DMS 273 treated with DMSO at 0.1 percent for 48 hours (cell line): Measurements from ENCODE around the gene ZNF28.
"Not testable (repeated sequence)": the region's sequence is repeated elsewhere in the genome, so short reads cannot be mapped to it uniquely, and the experiment has no call there.

Experiments
- DNase-seq: peaks from one replicate; lab custom pipeline; 2025; lab: John Stamatoyannopoulos, UW

ZNF28 gene

DNA sequence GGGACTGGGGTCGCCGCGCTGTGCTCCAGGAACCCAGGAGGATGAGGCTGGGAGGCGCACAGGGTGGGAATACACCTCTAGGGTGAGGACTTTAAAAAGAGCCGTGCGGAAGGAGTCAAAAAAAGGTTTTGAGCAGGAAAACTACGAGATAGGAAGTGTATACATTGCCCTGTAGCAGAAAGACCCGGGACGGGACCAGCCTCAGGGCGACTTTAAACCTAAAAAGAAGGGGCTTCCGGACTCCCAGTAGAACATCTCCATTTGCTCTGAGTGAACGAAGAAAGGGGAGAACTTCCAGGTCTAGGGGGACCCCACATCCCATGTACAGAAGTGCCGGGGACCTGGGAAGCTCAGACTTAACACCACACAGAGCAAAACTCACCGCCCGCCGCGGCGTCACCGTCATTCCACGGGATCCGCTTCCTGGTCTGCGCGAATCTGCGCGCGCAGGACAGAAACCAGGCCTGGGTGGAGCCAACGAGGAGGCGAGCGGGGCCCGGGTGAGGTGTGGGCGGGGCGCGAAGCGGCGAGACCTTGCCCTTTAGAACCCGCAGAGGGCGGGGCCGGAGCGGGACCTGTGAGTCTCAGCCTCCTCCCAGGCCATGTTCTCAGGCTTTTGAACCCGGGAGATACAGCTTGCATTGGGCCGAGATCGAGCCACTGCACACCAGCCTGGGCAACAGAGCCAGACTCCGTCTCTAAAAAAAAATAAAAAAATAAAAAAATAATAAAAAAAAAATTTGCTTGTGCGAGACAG is at the start of gene ZNF28:
TSS of gene ZNF28 (minus strand) at position 430 of the 757 bp plus-strand sequence. CDS start 3,675 bp downstream, outside the sequence.
- DNase-seq = not testable (repeated sequence)

- DNase-seq = not testable (repeated sequence)
Measured at GRCh38 chr19:52868031-52868430, 46.6 kb upstream of the ZNF28 start.

- peak; percentile 42 for DNase-seq
Measured at GRCh38 chr19:52857378-52858191, 36.2 kb upstream of the ZNF28 start, which contains the start of gene ZNF468. ZNF468 (minus strand) TSS chr19:52857619; CDS start chr19:52854272, 3,347 bp downstream.

- not testable (repeated sequence) for DNase-seq
Measured at GRCh38 chr19:52856540-52857377, 35.3 kb upstream of the ZNF28 start.

DNA sequence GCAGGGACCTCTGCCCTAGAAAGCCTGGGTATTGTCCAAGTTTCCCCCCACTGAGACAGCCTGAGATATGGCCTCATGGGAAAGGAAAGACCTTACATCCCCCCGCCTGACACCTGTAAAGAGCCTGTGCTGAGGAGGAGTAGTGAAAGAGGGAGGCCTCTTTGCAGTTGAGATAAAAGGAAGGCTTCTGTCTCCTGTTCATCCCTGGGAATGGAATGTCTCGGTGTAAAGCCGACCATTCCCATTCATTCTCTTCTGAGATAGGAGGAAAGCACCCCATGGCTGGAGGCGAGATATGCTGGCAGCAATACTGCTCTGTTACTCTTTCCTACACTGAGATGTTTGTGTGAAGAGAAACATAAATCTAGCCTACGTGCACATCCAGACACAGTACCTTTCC is 25.9 kb upstream of the ZNF28 start:
- not testable (repeated sequence) for DNase-seq

- DNase-seq = not testable (repeated sequence)
Measured at GRCh38 chr19:52840825-52841465, 19.5 kb upstream of the ZNF28 start.

GRCh38 chr19:52834289-52834688 is 12.9 kb upstream of the ZNF28 start:
- DNase-seq = not testable (repeated sequence)

GRCh38 chr19:52833541-52833940 is 12.1 kb upstream of the ZNF28 start:
- DNase-seq = not testable (repeated sequence)

- DNase-seq = not testable (repeated sequence)
Measured at GRCh38 chr19:52829866-52830265, 8.4 kb upstream of the ZNF28 start.

DNA sequence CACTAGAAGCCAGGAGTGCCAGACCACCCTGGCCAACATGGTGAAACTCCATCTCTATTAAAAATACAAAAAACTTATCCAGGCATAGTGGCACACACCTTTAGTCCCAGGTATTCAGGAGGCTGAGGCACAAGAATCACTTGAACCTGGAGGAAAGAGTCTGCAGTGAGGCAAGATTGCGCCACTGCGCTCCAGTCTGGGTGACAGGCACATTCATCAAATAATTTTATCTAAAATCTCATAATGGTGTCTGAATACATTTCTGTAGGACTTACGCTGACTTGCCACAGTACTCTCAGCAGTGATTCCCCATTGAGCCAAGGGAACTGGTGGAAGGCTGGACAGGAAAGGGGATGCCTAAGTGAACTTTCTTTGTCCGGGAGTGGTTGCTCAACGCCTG is 4.3 kb upstream of the ZNF28 start:
- DNase-seq = no peak

GRCh38 chr19:52823676-52824075 is 2.2 kb upstream of the ZNF28 start:
- no peak for DNase-seq

DNA sequence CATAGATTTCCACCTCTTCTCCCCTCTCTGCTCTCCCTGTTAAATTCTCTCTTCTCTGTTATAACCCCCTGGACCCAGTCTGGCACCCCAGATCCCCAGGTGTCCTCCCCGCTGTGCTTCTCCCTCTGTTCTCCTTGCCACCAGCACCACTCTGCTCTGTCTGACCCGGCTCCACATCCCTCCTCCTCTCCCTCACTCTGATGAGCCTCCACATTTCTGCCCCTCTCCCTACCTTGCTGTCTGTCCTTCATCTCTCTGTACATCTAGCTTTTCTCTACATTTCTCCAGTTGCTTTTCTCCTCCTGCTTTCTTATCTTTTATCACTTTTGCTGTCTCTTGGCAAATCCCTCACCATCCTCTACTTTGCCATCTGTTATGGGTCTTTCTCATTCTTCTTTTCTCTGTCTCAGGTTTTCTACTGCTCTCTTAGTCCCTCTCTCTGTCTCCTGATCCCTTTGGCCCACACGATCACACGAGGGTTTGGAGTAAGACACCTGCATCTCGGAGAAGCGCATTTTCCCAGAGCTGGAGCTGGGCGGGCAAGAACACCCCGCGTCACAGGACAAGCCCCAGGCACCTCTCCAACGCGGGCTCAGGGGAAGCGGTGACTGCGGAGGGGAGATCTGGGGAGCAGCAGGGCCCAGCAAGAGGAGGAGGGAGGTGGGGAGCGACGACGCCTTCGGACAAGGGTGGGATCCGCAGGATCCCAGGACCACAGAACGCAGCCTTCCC is 795 bp downstream of the ZNF28 start:
- DNase-seq = not testable (repeated sequence)

DNA sequence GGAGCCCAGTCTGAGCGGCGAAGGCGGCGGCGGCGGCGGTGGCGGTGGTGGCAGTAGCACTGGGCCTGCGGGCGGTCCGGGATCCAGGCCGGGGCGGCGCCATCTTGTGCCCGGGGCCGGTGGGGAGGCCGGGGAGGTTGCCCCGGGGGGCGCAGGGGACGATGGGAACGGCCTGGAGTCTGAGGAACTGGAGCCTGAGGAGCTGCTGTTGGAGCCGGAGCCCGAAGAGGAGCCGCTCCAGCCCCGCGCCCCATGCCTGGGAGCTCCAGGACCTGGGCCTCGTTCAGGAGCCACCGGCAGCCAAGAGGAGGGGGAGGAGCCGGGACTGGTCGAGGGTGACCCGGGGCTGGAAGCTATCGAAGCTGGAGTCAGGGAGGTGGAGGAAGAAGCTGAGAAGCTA is 11.6 kb downstream of the ZNF28 start:
- DNase-seq = no peak

DNA sequence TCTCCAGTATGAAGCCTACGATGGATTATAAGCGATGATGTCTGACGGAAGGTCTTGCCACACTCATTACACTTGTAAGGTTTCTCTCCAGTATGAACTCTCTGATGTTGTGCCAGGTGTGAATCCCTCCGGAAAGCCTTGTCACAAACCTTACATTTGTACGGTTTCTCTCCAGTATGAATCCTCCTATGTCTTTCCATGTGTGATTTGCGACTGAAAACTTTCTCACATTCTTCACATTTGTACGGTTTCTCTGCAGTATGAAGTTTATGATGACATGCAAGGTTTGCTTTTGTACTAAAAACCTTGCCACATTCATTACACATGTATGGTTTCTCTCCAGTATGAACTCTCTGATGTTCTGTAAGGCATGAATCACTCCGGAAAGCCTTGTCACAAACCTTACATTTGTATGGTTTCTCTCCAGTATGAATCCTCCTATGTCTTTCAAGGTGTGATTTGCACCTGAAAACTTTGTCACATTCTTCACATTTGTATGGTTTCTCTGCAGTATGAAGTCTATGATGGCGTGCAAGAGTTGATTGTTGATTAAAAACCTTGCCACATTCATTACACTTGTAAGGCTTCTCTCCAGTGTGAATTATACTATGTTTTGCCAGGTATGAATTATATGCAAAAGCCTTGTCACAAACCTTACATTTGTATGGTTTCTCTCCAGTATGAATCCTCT is 21.3 kb downstream of the ZNF28 start:
- not testable (repeated sequence) for DNase-seq

GRCh38 chr19:52789440-52789839 is 32.0 kb downstream of the ZNF28 start:
- DNase-seq = no peak

DNA sequence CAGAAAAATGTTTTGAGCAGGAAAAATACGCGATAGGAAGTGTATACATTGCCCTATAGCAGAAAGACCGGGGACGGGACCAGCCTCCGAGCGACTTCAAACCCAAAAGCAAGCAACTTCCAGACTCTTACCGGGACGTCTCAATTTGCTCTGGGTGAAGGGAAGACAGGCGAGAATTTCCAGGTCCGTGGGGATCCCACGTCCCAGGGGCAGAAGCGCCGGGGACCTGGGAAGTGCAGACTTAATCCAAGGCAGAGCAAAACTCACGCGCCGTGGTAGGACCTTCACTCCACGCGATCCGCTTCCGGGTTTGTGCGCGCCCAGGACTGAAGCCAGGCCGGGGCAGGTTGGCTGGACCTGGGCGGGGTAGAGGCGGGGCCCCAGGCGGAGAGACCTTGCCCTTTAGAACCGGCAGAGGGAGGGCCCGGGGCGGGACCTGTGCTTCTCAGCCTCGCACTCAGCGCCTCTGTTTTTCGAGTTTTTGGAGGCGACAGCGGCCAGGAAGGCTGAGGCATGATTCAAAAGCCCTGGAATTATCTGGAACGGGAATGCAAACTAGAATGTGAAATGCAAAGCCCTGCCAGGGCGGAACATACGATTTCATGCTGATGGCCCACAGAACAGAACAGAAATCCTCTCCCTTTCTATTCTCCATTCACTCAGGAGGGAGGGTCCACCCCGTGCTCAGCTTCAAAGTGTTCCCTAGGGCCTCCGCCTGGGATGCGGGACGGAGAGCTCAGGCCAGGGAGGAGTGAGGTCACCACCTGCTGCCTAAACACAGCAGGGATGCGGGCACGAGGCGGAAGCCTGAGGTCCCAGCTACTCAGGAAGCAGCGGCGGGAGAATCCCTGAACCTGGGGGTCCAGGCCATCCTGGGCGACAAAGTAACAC is 34.7 kb downstream of the ZNF28 start, which contains the start of gene ZNF600:
TSS of gene ZNF600 (minus strand) at position 328 of the 891 bp plus-strand sequence. CDS start 7,903 bp downstream, outside the sequence.
- DNase-seq = peak; percentile 40

GRCh38 chr19:52786078-52786463 is 35.4 kb downstream of the ZNF28 start:
- no peak for DNase-seq

- DNase-seq = no peak
Measured at GRCh38 chr19:52785506-52785905, 35.9 kb downstream of the ZNF28 start.

DNA sequence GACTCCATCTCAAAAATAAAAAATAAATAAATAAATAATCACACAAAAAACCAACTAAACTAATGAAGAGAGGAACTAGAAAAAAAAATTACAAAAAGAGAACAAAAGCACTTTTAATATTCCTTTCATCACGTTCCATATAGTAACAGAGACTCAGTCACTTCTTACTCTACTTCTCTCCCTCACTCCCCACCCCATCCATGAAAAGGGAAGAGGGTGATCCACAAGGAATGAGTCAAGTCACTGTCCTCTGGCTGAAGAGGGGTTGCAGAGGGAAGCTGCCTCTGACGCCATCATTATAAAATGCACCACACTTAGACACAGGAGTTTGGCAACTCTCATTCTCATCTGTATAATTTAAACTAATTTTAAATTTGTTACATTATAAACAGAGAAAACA is 38.6 kb downstream of the ZNF28 start:
- DNase-seq = not testable (repeated sequence)
